Right kidney (tissue), 1 donor: ENCODE measurements around the gene HOXA1.

Experiments
- DNase-seq: peaks from one replicate; pipeline ENCODE4 v3.0.0-alpha.2; 2016

HOXA1 gene

DNA sequence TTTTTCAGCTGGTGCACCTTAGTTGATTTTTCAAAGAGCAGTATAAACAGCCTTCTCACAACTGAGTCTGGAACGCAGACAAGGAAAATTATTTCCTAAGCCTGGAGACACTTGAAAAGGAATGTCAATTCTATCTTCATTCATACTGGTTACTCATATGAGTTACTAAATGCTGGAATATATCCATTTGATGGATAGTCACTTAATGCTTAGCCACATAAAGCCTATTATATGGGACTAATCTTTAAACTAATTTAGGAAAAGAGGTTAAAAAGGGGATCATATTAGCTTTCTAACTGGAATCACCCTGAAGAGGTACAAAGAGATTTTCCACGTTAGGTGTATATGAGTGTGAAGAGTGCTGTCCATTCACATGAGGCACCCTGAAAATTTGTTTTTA is 36.4 kb upstream of the HOXA1 start:
- DNase-seq: no peak

DNA sequence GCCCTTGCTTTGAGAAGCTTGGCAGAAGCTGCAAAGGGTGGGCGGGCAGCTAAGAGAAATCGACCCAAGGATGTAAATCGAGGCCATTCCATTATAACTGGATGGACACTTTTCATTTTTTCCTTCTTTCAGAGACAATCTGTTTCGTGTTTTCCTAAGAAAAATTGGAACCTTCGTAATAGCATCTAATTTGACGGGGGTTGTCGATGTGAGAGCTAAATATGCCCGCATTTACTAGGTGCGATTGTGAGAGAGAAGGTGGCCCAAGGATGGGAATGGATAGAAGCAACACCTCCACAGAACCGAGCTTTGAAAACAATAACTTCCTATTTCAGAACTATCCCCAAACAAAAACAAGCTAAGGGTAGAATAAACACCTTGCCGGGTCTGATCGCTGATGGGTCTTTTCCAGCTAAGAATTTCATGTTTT is 35.6 kb upstream of the HOXA1 start:
- no peak for DNase-seq

DNA sequence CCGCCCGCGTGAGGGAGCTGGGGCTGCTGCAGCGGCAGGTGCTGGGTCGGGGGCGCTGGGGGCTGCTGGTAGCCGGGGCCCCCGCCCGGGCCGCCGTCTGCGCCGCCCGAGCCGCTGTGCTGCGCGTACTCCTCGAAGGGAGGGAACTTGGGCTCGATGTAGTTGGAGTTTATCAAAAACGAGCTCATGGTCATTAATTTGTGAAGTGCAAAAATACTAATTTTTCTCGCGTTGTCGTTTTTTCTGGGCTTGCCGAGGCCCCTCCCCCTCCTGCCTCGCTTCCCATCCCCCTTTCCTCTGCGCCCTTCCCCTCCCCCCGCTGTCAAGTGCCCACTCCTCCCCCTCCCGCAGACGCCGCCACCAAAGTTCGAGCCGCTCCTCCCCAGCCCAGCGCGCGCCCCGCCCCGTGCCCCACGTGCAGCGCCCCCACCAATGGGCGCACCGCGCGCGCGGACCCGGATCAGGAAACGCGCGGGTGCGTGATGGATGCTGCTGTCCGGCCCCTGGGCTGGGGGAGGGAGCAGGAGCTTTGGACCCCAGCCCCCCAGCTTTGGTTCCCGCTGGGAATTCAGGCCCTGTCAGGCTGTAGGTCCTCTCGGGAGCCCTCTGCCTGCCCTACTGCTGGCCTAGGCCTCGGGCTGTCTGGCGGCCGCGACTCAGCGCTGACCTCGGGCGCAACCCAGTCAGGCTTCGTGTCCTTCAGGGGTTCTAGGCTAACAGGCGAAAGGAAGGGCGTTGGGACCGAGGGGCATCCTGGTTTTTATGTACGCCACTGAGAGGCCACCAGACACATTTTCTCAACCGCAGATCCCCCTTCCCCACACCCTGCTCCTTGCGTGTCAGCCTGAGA is 35.0 kb upstream of the HOXA1 start, which contains the start of gene HOXA4:
HOXA4 (minus strand) TSS at position 218 of the 850 bp plus-strand sequence; CDS start at position 194, 24 bp downstream.
- DNase-seq: peak; percentile 92

DNA sequence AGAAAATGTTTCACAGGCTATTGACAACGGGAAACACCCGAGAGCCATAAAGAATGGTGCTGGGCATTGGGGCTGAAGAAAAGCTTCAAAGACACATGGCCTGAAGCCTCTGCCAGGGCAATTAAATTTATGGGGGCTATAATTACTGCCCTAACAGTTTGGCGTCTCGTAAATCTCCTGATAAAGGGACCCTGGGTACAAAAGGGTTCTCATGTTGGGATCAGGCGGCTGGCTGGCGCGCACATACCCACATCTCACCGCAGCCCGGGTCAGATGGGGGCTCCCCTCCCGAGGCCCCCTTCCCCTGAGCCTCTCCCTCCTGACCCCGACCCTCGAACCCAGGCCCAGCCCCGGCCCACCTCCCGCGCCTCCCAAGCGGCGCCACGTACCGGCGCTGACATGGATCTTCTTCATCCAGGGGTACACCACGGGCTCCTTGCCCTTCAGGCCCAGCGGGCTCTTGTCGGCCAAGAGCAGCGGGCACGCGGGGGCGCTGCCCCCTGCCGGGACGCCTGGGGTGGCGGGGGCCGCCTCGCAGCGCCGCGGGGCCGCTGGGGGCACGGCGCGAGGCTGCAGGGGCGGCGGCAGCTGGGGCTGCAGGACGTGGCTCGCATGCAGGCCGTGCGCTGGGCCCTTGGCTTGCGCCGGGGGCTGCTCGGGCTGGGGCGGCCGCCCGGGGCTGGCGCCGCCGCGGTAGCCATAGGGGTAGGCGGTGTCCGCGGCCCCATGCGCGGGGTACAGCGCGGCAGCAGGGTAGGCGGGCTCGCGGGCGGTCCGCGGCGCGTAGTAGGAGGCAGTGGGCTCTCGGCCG is 34.1 kb upstream of the HOXA1 start:
- no peak for DNase-seq

DNA sequence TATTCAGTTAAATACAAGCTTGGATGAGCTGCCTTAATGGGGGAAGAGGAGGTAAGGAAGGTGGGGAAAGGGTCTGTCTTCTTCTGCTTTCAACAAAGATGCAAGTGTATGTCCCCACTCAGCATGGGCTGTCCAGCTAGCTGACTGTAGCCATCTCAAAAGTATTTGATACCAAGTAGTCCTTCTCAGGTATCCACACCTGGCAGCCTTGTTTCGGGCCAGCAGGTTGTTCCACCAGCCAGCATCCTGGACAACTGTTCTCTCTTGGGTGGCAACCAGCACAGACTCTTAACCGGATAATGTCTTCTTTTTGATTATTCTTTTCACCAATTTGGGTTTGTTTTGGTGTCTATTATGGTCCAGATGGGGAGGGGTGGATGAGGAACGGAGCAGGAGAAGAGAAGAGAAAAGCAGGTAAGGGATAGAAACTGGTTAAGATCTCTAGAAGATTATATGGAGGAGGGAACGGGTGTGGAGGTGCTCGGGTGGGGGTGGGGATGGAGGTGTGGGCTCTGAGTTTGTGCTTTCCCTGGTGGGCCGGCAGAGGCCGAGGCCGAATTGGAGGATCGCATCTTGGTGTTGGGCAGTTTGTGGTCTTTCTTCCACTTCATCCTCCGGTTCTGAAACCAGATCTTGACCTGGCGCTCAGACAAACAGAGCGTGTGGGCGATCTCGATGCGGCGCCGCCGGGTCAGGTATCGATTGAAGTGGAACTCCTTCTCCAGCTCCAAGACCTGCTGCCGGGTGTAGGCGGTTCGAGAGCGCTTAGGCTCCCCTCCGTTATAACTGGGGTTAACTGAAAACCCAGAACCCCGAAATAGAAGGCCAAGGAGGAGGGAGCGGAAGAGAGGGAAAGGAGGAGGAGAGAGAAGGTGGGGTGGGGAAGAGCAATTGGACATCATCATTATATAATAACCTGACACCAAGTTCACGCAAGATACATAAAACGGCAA is 33.3 kb upstream of the HOXA1 start:
- no peak for DNase-seq

DNA sequence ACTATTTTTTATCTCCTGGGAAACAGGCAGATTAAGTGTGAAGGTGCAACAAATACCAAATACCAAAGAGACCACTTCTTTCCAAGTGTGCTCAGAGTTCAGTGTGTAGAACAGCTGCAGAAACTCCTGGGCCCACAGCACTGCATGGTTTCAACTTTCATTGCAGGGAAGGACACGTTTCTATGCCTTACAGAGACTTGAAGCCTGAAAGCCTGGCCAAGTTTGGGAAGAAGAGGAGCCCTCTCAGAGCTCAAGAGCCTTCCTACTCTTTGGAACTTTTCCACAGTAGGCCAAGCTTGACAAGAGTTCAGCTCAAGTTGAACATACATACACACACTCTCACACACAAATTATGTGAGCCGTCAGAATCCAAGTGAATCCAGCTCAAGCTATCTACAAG is 32.2 kb upstream of the HOXA1 start:
- DNase-seq: no peak

DNA sequence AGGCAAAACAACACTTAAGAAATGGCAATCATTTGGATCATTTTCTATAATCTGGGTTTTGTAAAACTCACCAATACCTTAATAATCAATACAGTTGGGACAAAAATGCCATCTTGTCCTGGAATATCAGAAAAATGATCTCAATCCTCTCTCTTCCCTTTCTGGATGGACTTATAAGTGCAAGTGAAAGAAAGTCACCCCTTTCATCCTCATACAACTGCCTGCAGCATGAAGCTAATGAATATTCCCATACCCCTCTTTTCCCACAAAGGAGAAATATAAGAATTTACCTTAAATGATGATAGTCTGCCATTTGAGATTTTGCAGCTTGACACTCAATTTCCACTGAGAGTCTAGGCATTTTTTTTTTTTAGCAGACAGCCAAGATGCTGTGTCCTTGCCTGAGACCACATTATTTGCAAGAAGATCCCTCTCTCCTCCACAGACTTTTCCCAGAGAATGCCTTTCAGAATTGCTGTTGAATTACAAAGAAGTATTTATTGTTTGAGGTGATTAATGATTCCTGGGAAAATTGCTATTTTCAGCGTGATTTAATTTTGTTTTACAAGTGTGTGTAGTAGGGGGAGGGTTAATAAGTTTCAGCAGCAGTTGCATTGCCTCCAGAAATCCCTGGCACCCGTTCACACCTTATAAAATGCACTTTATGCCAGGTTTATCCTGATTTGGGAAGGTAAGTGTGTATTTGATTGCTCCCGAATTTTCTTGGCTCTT is 31.0 kb upstream of the HOXA1 start:
- no peak for DNase-seq

DNA sequence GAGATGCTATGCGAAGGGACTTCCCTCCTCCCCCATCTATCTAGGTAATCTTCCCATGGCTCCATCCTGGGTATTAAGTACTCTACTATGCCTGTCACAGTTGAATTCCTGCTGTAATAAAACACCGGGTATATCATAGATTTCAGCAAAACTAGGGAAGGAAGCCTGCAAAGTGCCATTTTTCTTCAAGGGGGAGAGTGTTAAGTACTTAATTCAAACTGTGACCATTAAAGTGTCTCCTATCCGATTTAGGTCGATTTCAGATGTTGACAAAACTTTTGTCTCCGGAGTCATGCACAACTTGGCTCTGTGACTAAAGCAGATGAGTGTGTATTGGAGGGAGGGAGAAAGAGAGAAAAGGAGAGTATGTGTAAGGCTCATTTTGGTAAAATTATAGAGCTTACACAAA is 30.2 kb upstream of the HOXA1 start:
- no peak for DNase-seq

DNA sequence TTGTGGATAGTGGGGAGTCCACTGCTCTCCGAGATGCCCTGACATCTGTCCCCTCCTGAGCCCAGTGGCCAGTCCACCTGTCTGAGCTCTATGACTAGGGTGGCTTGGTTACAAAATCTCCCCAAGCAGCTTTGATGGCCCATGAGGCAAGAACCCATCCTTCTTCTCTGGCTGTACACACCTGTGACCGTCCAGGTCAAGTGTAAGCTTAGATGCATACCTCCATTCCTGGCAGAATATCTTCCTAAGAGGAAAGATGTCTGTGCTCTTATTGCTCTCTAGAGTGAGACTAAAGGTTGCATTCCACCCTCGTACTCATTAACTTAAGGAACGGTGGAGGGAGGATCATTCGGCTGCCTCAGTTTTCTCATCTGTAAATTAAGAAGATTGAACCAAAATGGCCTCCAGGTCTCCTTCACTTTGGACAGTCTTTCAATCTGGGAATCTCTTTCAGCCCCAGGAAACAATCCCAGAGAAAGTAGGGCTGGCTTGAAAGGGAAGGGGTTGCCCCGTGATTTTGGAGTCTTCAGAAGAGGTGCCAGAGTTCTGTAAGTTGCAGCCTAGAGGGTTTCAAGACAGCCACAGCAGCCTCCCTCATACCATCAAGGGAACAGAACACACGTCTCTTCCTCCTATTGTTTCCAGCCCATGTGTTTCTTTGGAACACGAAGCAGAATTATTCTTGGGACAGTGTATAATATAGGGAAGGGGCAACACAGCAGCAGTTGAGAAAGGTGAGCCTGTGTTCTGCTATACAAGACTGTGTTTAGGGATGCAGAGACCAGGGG is 29.3 kb upstream of the HOXA1 start:
- DNase-seq: no peak

DNA sequence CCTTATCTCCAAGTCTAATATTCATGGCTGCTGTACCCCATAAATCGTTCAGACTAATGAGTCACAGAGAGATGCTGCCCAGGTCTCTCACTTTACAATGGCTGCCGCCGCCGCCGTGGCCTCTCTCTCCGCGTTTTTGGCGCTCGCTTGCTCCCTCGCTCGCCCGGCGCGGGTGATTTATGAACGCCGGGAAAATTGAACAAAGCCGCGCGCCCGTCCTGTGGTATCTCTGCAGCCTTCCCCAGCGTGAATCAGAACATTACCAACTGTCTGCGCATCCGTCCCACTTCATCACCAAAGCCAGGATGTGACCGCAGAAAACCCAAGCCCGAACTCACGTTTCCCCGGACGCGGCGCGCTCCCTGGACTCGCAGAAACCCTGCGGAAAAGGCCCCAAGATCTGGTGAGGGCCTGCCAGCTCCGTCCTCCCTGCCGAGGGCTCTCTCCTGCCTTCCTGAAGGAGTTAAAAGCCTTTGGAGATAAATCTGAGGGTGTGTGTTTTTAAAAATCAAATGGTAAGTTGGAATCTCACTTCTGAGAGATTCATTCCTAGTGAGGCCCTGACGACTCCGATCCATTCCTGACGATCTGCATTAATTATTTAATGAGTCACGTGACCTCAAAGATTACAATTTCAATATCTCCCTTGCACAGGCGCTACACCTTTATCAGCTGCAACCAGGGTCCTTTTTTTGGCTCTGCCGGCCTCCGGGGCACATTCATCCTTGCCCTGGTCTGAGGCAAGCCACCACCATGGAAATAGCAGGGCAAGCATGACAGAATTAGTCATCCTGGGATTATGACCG is 28.5 kb upstream of the HOXA1 start:
- DNase-seq: no peak

DNA sequence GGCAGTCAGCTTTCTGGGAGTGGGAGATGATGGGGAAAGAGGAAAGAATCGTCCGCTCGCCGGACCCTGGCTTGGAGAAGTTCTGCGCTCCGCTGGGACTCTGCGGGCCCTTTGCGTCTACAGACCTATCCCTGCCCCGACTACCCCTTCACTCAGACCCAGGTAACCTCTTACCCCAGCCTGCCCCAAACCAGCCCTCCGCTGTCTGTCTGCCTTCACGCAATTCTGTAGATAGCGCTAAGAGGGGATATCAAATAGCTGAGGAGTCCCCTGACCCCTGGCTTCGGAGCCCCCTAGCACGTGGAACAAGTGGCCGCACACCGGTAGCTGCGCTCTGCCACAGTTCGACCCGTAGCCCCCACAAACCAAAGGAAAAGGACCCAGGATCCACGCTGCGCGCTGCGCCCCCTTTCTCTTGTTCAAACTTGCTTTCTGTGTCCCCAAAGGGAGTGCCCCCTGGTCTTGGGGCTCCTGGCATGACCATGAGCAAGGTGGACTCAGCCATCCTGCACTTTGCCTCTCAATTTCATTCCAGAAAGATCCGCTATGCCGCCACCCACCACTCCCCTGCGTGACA is 27.8 kb upstream of the HOXA1 start:
- DNase-seq: no peak

DNA sequence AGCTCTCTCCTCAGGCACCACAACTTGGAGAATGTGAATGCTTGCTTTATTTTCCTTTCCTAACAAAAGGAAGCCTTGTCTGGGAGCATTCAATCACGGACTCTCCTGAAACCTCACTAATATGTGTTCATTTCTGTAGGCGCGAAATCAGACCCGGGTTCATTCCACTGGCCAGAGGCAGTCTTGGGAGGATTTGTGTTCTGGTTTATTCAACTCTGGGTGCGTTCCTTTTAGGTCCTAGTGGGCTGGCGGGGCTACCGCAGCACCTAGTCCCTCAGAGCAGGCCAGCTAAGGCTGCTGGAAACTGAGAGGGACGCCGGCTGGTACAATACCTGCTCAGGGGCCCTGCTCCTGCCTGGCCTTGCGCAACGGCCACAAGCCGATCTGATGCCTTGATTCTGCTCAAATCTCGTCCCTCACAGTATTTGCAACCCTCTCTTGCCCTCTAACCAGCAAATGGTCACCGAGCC is 27.2 kb upstream of the HOXA1 start:
- no peak for DNase-seq

DNA sequence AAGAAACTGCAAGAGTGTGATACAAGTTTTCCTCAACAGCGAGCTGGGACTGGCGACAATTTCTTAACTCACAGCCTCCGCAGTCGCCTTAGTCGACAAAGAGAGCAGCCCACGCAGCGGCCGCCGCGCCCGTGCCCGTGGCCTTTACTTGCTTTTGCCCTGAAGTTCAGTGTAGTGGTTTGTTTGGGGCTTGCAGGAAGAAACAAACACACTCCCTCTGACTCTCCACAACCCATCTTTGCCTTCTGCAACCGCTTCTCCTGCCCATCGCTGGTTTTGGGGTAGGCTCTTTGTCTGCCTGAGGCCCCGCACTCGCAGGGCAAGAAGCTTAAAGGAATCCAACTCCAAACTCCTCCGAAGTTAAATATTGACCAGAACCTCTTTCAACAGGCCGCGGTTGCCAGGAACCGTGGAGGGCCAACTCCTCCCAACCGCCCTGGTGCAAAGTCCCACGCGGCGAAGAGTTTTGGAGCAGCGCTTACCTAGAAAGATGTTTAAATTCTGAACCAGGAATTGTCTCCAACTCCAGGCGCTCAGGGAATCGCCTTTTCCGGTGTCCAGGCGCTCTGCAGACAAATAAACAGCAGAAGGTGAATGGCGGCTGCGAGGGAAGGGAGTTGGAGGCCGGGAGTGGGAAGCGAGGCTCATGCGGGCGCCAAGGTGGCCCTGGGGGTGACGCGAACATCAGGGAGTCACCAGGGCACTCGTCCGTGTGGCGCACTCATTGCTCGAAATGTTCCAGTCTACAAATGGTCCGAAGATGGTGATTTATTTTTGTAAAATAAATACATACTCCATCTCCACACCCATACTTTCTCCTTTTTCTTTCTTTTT is 26.5 kb upstream of the HOXA1 start:
- peak; percentile 90 for DNase-seq

DNA sequence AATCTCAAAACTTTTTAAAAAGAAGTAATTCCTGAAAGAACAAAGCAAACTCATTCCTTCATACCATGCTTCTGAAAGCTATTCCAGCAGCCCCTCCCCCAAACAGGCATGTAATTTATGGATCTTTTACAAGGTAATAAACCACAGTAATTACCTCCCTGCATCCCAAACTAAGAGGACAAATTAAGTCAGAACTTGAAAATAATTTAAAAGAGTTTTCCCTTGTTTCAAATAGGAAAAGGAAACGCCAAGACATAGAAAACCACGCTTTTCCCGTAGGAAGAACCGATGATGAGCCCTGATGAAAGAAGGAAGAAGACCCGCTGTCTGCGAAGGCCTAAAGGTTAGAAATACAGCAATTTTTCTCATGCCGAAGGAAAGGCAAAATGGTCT is 25.9 kb upstream of the HOXA1 start:
- no peak for DNase-seq

DNA sequence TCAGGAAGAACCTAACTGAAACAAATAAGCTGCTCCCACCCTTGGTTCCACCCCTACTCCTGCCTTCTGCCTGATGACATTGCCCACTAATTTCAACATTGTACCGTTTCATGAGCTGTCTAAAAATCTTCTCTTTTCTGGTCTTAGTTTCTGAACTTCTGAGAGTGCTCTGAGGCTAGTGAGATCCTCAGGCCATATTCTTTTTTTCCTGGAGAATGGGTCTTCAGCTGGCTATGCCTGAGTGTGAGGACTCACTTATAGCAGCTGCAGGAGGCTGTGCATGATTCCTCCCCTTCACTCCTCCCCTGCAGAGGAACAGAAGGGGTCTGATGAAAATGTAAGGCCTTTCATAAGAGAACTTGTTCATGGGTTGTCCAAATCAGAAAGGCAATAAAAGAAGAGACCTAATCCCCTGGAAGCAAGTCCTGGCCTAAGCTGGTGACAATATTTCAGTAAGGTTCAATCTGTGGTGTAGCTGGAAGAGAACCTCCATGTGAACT is 23.7 kb upstream of the HOXA1 start:
- DNase-seq: no peak

DNA sequence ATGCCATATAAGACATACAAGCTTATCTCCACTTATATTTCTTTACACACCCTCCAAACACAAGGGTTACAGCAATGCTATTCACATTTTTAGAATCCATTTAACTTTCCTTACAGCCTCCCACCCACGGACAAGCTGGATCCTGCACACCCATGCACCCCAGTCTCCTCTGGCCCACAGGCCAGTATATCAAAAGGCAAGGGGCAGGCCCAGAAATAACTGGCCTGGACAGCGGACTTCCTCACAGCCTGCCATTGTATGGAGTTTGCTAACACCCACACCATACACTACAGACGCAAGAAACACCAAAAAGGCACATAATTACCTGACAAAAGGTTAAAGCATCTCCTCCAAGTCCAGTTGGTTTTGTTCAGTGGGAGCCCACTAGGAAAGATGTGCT is 22.8 kb upstream of the HOXA1 start:
- DNase-seq: no peak

DNA sequence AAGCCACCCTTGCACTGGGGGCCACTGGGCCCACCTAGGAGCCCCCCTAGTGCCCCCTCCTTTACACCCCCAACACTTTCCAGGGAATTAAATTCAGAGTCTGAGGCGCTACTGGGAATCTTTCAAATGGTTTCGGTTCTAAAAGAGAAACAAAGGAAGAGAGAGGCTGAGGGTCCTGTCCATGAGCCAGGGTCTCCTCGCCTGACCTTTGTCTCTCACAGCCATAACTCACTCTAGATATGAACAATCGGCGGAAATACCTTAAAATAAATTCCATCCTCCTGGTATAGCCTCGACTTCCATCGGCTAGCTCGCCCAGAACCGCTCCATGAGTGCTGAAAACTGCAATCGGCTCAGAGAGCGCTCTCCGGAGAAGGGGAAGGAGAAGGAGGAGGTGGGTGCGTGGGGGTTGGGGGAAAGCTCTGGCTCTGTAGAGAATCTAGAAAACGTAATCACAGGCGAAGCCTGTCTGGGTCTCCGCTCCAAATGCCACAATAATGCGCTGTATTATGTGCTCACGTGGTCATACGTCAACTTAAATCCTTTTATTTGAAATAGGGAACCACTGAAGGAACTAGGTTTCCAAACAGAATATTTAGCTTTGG is 22.2 kb upstream of the HOXA1 start:
- no peak for DNase-seq
